LHCN-M2 (cell line): ENCODE data around the gene RPA3. TPM values are rescaled to one million over a fixed set of nuclear protein-coding genes. Genes with fewer than 3 reads are reported as not detected.

Experiments used
- DNase-seq: peaks from one replicate; pipeline ENCODE4 v3.0.0-alpha.2; 2012; ENCODE audit warnings: low read depth
- total RNA-seq: library from RNA; depleted of rRNA; stranded (reverse); fragments of >200 nt; gene quantifications from 2 replicates; pipeline ENCODE4 v1.2.3, GENCODE V29; 2014

RPA3 gene
- total RNA-seq, 1 experiment from 2014 or later = 67.5 TPM

GRCh38 chr7:7732621-7733281 is 14.3 kb upstream of the RPA3 start:
- peak; percentile 85 for DNase-seq

DNA sequence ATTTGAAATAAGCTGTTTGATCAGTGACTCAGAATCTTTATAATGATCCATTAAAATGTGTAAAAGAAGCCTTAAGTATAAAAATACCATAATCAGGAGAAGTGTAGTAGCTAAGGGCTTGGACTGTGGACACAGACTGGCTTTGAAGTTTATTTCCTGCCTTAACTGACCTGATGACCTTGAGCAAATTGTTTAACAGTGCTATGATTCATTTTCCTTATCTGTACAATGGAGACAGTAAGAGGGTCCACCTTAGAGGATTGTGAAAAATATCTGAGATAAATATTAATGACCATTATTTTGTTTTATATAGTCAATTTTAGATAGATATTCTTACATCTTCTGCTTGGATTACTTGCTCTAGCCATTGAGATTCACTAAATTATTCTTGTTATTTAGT is 13.3 kb upstream of the RPA3 start:
- DNase-seq = no peak

DNA sequence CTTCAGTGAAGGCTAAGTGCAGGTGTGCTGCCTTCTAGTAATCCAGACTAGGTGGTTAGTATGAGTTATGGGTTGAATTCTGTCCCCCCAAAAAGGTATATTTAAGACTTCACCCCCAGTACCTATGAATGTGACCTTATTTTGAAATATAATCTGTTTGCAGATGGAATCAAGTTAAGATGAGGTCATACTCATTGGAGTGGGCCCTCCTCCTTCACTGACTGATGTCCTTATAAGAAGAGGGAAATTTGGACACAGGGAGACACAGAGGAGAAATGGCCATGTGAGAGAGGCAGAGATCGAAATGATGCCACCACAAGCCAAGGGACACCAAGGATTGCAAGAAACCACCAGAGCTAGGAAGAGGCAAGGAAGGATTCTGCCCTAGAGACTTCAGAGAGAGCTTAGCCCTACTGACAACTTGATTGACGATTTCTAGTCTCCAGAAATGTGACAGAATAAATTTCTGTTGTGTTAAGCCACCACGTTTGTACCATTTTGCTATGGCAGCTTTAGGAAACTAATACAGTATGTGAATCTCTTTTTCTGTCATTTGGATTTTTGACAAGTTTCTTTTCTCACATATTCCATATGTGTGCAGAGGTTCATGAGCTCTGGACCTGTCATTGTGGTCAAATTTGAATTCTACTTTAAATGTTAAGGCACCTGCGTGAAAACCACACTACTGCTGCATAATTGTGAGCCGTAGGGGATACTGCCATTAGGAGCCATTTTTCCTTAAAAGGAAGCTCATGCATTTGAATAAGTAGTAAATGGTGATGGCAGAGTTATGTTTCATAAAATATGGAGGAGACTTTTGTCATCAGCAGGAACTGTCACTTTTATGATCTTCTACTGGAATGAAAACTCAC is 2.6 kb upstream of the RPA3 start:
- DNase-seq = no peak

- no peak for DNase-seq
These were observed 1.8 kb upstream of the RPA3 start for GRCh38 chr7:7720193-7720592.

GRCh38 chr7:7719236-7719635 is 829 bp upstream of the RPA3 start:
- peak; percentile 99 for DNase-seq

DNA sequence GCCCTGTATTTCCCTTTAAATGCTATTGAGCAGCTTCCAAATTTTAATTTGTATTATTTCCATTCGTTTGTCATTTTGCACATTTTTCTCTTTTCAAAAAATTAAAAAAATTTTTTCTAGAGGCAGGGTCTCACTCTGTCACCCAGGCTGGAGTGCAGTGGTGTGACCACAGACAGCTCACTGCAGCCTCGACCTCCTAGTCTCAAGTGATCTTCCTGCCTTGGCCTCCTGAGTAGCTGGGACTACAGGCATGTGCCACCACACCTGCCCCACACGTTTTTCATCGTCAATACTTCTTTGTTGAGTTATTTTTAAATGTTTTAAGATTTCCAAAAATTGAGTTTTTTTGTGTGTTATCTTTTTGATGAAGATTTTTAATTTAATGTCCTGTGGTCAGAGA is 4.7 kb downstream of the RPA3 start:
- no peak for DNase-seq

GRCh38 chr7:7710469-7710868 is 7.9 kb downstream of the RPA3 start:
- no peak for DNase-seq

DNA sequence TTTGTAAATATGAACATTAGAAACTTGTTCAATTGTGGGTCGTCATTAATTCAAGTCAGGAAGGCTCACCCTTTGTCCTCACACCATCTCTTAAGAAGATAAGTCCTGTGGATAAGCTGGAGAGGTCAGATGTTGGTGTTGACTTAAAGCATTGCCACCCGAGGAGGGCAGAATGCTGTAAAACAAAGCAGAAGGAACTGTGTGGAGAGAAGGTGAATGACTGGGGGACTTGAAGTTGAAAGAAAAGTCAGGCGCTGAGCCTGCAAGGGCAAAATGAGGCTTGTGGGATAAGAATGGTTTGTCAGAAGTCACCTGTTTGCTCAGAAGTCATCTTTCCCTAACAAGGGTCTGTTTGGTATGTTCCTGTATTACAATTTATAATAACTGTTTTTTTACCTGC is 9.1 kb downstream of the RPA3 start:
- no peak for DNase-seq

DNA sequence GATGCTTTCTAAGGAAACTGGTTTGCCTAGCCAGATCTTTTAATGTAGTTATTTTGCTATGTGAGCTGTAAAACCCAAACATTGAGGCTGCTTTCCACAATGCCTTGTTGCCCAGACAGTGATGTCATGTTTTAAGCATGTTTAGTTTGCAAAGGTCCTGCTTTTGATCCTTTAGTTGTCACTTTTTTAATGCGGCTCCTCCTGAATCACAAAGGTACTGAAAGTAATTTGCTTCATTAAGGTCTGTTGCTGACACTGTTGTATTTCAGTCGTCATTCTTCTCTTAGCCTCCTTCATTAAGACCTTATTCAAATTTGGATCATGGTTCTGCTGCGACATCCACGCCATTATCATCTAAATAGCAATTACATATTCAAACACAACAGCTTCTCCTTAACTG is 10.6 kb downstream of the RPA3 start:
- peak; percentile 28 for DNase-seq

DNA sequence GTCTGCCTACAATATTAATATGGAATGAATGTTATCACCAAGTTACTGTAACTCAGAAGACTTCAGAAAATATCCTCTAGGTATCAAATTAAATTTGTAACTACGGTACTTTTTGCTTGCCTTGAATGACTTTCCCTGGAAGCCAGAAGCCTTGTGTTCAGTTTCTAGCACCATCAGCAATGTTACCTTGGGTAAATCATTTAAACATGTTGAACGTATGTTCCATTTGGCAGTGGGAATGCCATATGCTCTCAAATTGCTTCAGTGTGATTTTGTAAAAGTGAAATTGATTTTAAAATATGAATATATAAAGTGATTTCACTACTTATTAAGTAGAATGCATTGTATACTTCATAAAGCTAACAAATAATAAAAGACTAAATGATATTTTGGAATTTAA is 11.2 kb downstream of the RPA3 start:
- no peak for DNase-seq

- DNase-seq = peak; percentile 81
These were observed 11.7 kb downstream of the RPA3 start for GRCh38 chr7:7706556-7707172.

DNA sequence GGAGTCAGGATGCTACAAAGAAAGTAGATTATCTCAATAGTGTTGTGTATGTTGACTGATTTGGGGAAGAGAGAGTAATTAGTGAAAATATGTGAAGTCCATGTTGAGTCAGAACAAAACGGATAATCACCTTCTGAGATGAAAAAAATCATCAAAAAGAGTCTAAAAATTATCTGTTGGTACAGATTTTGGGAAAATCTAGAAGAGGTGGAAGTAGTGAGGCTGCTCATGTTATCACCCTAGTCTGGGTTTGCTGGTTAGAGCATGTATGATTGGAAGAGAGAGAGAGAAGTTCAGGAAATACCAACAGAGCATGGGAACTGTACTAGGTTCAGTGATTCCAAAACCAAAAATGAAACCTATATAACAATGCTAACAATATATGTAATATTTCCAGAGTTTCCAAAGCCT is 12.3 kb downstream of the RPA3 start:
- DNase-seq = no peak

DNA sequence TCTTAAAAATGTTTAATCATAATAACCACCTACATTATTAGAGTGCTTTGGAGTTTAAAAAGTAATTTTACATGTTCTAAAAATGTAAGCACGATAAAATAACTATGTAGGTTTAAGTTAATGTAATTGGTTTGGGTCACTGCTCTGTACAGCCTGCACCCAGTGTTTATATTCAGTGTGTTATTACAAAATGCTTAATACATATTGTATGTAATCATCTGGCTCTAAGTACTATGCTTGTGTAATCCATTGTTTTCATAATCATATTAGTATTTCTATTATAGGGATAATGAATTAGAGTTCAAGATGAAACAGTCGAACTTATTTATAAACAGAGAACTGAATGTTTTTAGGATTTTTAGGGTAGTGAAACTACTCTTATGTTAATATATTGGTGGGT is 13.1 kb downstream of the RPA3 start:
- no peak for DNase-seq

GRCh38 chr7:7704867-7705266 is 13.5 kb downstream of the RPA3 start:
- no peak for DNase-seq

- no peak for DNase-seq
These were observed 15.0 kb downstream of the RPA3 start for GRCh38 chr7:7703427-7703826.

DNA sequence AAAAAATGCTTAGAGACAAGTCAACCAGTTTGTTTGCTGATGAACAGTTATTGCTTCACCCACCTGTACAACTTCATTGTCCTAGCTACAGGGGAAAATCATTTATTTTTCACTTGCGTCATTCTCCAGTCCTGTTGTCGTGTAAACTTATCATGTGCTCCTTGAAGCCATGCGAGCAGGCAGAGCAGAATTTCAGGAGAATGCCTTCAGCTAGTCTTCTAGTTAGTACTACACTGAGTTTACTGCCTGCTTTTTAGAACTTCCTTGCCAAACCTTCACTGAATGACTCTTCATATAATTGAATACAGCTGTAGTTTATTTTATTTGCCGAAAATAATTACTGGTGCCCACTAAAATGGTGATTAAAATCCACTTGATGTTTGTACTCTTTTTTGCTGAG is 15.6 kb downstream of the RPA3 start:
- DNase-seq = no peak

DNA sequence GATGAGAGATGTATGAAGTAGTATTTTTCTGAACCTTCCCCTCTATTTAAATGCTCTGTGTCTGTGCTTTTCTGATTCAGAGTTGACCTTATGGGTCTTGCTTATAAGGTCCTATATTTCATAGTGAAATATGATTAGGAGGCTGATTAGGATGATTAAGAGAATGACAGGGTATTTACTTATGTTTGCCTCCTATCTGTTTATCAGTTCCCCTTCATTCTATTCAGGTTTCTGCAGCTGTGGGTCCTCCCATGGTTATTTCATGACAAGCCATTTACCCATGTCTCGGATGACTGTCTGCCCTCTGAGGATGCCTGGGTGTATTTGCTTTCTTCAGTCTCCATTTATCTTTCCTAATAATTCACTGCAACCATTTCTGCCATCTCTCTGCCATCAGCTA is 16.9 kb downstream of the RPA3 start:
- no peak for DNase-seq

GRCh38 chr7:7699970-7700369 is 18.4 kb downstream of the RPA3 start:
- no peak for DNase-seq

DNA sequence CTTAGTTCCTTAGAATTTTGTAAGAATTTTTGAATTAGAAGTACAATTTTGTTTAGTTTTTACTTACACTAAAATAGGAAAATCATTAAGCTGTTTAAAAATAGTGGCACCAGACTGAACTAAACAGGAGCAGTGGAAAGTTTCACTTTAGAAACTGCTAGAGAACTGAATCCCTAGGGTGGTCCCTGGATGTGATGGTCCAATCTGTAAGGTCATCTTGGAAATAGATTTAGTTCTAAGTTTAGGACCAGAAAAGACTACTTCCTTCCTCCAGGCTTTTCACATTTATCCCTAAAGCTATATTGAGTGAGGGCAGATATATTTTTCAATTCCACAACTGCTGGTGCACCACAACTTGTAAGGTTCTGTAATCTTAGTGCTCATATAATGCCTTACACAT is 19.0 kb downstream of the RPA3 start:
- DNase-seq = no peak

- DNase-seq = no peak
These were observed 19.5 kb downstream of the RPA3 start for GRCh38 chr7:7698930-7699329.

GRCh38 chr7:7696458-7697119 is 21.8 kb downstream of the RPA3 start:
- peak; percentile 66 for DNase-seq

DNA sequence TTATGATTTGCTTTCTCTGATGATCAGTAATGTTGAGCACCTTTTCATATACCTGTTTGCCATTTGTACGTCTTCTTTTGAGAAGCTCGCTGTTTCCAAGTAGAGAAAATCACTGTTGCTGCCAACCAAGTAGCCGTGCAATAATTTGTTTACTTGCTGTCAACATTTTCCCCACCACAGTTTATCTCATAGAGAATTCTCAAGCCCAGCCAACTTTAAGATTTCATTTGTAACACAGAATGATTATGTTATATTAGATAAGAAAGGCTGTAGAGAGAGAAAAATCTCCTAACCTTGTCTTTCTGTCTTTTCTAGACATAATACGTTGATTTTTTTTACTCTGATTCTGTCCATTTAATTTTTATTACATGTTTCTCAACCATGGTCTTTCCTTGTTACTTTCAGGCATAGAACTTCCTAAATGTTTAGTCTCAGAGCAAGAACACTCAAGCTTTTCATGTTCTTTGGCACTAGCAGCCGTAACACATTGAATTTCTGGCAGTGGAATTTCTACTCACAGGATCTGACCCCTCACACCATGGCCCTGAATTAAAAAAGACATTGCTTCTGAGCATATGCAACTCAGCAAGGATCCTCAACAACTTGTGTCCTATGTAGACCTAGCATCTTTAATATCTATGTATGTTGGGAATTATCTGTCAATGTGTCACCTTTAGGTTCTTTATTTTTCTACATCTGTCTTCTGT is 23.1 kb downstream of the RPA3 start:
- no peak for DNase-seq
